GM18505 (cell line): ENCODE measurements around the gene SAFB.

Experiments
- ATAC-seq: cut with Tn5 transposase; IDR thresholded peaks from one replicate; pipeline ENCODE4 v1.9.1; 2021; ENCODE audit not compliant: unreplicated experiment
- POLR2A ChIP-seq: IDR thresholded peaks from 4 replicates; pipeline ENCODE4 v1.6.1; 2011; ENCODE audit warnings: borderline replicate concordance; ENCODE audit not compliant: insufficient read depth, insufficient read length; ENCODE audit errors: extremely low read depth

Gene SAFB

GRCh38 chr19:5691822-5692722 lies 69.2 kb downstream of the SAFB start:
- TF ChIP-seq POLR2A, result peak; percentile 40
- ATAC-seq, result no peak

- ATAC-seq, result no peak
- TF ChIP-seq POLR2A, result peak; percentile 10
Observed at GRCh38 chr19:5692723-5693194, 69.9 kb downstream of the SAFB start.

- no peak for ATAC-seq
- TF ChIP-seq POLR2A, result no peak
Observed at GRCh38 chr19:5693195-5694166, 70.6 kb downstream of the SAFB start.

GRCh38 chr19:5694167-5694955 lies 71.5 kb downstream of the SAFB start:
- ATAC-seq, result no peak
- TF ChIP-seq POLR2A, result no peak

GRCh38 chr19:5694956-5695648 lies 72.2 kb downstream of the SAFB start:
- ATAC-seq, result no peak
- TF ChIP-seq POLR2A, result peak; percentile 38

GRCh38 chr19:5695649-5696195 lies 72.8 kb downstream of the SAFB start:
- TF ChIP-seq POLR2A, result no peak
- no peak for ATAC-seq

GRCh38 chr19:5696196-5697021 lies 73.5 kb downstream of the SAFB start:
- ATAC-seq, result no peak

GRCh38 chr19:5697022-5697889 lies 74.4 kb downstream of the SAFB start:
- no peak for TF ChIP-seq POLR2A
- ATAC-seq, result no peak

More at GRCh38 chr19:5696196-5697021, 73.5 kb downstream of the SAFB start:
- no peak for TF ChIP-seq POLR2A

GRCh38 chr19:5697890-5698634 lies 75.2 kb downstream of the SAFB start:
- ATAC-seq, result no peak
- no peak for TF ChIP-seq POLR2A
